ENCODE data around the gene TMPRSS7.

DNA sequence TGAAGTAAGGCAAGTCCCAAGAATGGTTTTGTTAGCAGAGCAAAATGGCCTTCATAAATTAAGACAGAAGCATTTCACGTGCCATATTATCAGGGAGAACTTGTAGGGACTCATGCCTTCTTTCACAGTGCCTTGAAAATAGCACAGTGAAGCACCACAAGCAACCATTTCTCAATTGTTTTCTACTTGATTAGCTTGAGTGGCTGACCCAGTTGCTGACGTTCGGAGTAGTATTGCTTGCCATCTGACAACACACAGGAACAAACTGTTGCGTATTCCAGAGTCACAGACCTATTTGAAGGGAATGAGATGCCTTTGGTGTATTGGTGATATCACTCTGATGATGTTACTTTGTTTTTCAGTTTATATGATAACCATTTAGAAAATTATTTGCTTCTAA lies 48.7 kb downstream of the TMPRSS7 start:
- TF ChIP-seq, protein P1, sequence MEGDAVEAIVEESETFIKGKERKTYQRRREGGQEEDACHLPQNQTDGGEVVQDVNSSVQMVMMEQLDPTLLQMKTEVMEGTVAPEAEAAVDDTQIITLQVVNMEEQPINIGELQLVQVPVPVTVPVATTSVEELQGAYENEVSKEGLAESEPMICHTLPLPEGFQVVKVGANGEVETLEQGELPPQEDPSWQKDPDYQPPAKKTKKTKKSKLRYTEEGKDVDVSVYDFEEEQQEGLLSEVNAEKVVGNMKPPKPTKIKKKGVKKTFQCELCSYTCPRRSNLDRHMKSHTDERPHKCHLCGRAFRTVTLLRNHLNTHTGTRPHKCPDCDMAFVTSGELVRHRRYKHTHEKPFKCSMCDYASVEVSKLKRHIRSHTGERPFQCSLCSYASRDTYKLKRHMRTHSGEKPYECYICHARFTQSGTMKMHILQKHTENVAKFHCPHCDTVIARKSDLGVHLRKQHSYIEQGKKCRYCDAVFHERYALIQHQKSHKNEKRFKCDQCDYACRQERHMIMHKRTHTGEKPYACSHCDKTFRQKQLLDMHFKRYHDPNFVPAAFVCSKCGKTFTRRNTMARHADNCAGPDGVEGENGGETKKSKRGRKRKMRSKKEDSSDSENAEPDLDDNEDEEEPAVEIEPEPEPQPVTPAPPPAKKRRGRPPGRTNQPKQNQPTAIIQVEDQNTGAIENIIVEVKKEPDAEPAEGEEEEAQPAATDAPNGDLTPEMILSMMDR (conservative IDR thresholded peaks at IDR 0.05 in 1 of 2, IDR thresholded peaks at IDR 0.05 in 1 of 2; ENCODE audit: extremely low read depth in 1 of 2, insufficient read depth in 1 of 2, low read depth in 1 of 2, low read length in 2 of 2): no peak
- no peak for TF ChIP-seq EZH2 (IDR thresholded peaks at IDR 0.05; ENCODE audit: borderline replicate concordance, low read length)

Measured in mammary epithelial cell (primary cell).